Urothelium cell line (cell line): Measurements from ENCODE around the gene RBP7.
"Not testable (repeated sequence)": the region's sequence is repeated elsewhere in the genome, so short reads cannot be mapped to it uniquely, and the experiment has no call there.

Source experiments
- DNase-seq: peaks from one replicate; pipeline ENCODE4 v3.0.0; 2011; ENCODE audit warnings: low spot score, mixed read lengths
- FAIRE-seq: peaks from 2 replicates; lab custom pipeline; 2011; peaks lifted over from hg19 to GRCh38; lab: Jason Lieb, UNC

RBP7 gene

DNA sequence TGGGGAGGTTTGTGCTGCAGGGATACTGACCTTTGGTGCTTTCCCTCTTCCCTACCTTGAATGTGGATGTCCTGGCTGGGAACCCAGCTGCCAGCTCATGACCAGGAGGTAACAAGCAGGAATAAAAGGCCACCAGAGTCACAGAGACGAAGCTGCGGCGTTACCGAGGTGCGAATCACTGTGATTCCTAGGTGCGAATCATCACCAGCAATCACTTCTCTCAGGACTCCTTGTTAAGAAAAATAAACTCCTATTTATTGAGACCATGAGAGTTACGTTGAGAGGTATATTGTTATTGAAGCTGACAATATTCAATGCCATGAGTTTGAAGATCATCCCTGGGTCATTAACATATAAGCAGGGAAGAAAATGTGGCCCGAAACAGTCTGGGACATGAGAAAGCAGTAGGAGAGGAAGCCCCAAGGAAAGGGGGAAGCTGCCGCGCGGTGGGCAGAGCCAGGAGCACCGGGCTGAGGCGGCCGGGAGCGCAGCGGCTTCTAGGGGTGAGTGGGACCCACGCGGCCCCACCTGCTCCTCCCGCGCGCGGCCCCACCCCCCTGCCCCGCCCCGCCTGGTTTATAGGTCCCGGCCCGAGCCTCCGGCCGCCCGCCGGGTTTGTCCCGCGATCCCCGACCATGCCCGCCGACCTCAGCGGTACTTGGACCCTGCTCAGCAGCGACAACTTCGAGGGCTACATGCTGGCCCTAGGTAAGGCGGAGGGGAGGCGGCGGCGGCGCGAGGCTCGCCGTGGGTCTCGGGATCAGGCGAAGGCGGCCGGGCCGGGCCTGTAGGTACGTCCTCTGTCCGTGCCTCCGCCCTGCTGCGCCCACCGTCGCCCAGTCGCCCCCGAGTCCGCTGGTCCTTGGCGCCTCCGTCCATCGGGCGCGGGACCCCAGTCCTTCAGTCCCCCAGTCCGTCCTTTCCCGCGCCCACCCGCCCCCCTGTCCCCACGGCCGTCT is at the start of gene RBP7:
Gene RBP7, plus strand, starts transcription at position 605 of the 959 bp plus-strand sequence. Its CDS starts 31 bp downstream, at position 636.
- DNase-seq = peak; percentile 20

DNA sequence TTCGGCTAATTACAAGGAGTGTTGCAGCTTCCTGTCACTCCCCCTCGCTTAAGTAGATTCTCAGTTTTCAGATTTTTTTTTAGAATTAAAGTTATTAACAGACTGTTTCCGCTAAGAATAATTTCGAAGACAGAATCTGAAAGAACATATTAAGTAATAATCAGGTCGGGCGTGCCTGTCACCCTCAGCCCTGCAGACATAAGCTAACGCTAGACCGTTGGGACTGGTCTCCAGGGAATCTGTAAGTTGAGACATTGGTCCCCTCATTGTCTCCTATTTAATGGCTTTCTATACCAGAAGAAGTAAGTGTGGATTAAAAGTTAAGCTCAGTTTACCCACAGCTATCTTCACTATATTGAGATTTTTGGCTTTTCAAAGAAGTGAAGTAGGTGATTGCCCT is 39.3 kb upstream of the RBP7 start:
- no peak for DNase-seq
- no peak for FAIRE-seq

More for the DNA sequence above, at the start of gene RBP7:
- no peak for FAIRE-seq

DNA sequence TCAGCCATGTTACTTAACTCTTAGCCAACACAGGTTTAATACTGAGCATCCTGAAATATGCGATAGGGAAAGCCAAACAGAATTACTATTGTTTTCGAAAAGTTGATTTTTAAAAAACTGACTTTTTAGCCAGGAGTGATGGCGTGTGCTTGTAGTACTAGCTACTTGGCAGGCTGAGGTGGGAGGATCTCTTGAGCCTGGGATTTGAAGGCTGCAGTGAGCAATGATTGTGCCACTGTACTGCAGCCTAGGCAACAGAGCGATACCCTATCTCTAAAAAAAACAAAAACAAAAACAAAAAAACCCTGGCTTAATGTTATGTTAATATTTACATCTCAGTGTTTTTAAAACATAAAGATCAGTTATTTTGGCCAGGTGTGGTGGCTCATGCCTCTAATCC is 37.0 kb upstream of the RBP7 start:
- DNase-seq (no peak), FAIRE-seq (no peak)

DNA sequence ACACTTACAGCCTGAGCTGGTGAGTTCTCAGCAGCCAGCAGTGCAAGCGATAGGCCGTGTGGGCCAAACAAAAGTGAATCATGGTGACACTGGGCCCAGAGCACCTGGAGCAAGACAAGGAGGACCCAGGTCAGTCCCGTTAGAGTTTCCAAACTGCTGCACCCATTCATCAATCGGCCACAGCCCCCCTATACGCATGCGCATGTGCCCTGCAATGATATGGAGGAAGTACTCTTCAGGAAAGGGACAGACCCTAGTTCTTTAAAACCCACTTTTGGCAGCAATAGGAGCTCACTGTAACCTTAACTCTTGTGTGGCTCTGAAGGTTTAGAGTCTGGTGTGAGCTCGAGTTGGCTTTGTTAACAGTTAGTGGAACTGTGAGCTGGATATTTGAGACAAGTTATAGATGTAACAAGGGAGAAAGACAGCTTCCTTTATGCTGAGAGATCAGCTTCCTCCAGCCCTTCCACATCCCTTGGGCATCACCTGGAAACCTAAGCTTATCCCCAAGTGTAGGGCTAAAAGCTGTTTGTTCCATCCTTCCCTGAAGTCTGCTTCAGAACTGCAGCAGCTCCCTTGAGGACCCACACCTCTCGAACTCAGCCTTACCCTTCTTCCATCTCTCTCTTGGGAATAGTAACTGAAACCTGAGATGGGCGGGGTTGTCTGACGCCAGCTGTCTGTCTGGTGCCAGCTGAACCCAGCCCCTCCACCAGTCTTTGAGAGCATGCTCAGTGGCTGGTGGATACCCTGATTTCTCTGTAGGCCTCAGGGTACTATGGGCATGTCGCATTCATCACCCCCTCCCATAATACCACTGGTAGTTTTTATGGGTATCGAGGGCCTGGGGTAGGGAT is 36.1 kb upstream of the RBP7 start:
- DNase-seq = peak; percentile 56
- FAIRE-seq = no peak

DNA sequence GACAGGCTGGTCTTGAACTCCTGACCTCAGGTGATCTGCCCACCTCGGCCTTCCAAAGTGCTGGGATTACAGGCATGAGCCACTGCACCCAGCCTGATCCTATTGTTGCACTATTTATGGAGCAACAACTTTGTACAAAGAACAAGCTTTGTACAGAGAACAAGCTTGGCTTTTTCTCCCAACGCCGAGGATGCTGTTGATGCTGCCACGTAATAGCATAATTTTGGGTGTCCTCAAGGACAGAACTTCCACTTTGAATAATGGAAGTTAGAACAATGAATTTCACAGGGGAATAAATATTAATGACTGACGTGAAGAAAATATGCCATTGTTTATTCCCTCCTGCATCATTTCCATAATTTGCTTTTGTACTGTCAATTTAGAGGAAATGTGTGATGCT is 12.8 kb upstream of the RBP7 start:
- no peak for FAIRE-seq
- no peak for DNase-seq

DNA sequence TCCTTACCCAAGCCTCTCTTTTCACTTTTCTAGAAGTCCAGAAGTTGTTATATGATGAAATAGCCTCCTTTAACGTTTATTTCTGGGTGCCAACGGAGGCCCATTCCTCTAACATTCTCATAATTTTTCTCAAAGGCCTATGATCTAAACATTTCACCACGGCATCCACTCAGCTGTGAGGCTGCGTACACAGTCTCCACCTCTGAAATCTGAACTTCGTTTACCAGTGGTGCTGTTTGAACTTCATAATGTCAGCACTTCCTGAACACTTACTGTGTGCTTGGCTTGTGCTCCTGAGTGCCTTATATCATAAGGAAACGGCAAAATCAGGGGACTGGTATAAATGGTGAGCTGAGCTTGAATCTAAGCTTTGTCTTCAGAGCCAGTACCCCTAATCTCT is 12.0 kb upstream of the RBP7 start:
- FAIRE-seq (no peak), DNase-seq (no peak)

DNA sequence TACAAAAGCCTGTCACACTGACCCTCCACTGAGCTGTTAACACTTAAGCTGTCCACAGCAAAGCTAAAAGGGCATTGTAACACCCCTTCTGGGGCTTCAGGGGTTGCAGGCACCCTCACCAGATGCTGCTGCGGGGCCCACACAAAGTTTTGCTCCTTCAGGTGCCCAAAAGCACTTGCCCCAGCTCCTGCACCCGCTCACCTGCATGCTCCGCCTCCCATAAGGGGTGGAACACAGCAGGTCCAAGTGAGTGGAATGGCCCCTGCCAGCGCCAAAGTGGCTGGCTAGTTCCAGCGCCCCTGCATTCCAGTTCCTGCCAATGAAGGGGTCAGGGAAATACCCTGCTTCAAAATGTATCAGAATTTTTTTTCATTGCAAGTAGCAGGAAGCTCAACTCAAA is 7.3 kb upstream of the RBP7 start:
- no peak for FAIRE-seq

DNA sequence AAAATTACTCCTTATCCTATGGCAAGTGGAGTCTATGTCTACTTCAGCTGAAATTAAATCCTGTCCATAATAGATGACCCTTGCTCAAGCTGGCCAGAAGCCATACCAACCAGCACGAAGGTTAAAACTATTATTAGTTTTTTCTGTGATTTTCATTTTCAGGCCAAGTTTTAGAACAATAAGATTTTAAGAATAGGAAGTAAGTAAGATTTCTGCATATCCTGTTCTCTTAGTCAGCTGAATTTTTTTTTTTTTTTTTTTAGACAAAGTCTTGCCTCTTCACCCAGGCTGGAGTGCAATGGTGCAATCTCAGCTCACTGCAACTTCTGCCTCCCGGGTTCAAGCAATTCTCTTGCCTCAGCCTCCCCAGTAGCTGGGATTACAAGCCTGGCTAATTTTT is 6.1 kb upstream of the RBP7 start:
- no peak for DNase-seq

More for the DNA sequence above, 7.3 kb upstream of the RBP7 start:
- no peak for DNase-seq

DNA sequence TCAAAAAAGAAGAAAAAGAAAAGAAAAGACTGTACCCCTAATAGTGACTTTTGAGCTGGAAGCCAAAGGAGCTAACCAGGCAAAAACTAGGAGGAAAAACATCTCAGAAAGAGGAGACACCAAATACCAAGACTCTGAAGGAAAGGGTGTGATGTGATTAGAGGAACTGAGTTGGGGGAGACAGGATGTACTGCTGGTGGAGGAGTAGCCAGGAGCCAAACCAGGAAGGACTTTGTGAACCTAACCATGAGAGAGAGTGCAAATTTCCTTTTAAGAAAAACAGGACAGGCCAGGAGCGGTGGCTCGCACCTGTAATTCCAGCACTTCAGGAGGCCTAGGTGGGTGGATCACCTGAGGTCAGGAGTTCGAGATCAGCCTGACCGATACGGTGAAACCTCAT is 4.1 kb upstream of the RBP7 start:
- DNase-seq (no peak), FAIRE-seq (no peak)

More for the DNA sequence above, 6.1 kb upstream of the RBP7 start:
- no peak for FAIRE-seq

DNA sequence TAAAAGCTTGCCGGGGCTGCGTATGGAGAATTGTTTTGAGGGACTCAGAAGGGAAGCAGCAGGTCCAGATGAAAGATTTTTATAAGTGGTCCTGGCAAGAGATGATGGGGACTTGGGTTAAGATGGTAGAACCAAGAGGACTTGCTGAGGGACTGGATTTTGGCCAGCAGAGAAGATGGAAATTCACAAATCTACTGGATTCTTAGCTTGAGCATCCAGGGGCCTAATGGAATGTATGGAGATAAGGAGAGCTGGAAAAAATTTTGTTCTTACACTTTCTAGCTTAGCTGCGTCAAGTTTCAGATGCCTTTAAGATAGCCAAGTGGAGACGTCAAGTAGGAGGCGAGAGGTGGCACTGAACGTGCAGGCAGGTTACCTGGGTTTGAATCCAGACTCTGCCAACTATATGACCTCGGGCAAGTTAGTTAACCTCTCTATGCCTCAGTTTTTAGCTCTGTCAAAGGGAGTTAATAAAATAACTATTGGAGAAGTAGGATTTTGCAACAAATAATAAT is 3.4 kb upstream of the RBP7 start:
- no peak for DNase-seq
- no peak for FAIRE-seq

DNA sequence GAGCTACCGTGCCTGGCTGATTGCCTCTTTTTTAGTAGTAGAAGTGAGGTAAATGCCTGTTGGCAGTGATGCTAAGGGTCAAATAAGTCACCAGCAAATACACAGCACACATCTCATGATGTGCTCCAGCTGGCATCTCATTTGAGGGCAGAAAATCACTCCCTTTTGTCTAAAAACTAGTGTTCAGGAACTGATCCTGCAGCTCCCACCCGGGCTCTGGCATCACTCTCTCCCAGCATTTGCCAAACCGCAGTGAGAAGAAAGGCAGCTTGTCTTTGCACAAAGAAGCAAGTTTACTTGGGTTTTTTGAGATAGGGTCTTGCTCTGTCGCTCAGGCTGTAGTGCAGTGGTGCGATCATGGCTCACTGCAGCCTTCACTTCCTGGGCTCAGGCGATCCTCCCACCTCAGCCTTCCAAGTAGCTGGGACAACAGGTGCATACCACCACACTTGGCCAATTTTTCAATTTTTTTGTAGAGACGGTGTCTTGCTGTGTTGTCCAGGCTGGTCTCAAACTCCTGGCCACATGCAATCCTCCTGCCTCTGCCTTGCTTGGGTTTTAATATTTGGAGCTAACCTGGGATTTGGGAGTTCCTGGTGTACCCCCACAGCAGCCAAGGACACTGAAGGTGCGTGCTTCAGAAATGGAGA is 4.1 kb downstream of the RBP7 start:
- DNase-seq (no peak), FAIRE-seq (no peak)

DNA sequence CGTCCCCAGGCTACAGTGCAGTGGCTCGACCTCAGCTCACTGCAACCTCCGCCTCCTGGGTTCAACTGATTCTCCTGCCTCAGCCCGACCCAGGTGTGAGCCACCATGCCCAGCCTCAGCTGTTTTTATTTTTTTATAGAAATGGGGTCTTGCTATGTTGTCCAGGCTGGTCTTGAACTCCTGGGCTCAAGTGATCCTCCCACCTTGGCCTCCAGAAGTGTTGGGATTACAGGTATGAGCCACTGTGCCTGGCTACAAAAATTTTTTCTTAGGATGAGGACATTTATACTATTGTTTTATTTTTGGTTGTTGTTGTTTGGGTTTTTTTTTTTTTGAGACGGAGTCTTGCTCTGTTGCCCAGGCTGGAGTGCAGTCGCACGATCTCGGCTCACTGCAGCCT is 8.2 kb downstream of the RBP7 start:
- not testable (repeated sequence) for FAIRE-seq, DNase-seq

DNA sequence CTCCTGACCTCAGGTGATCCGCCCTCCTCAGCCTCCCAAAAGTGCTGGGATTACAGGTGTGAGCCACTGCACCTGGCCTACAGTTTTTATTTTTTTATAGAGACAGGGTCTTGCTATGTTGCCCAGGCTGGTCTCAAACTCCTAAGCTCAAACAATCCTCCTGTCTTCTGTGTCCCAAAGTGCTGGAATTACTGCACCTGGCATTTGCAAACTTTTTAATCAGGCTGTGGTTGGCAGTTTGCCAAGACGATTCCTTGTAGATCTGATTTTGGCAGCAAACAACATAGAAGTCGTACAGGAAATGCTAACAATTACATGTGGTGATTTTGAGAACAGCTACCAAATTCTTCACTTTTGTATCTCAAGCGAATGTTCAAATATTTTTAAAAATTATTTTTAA is 10.1 kb downstream of the RBP7 start:
- no peak for FAIRE-seq
- DNase-seq = no peak

DNA sequence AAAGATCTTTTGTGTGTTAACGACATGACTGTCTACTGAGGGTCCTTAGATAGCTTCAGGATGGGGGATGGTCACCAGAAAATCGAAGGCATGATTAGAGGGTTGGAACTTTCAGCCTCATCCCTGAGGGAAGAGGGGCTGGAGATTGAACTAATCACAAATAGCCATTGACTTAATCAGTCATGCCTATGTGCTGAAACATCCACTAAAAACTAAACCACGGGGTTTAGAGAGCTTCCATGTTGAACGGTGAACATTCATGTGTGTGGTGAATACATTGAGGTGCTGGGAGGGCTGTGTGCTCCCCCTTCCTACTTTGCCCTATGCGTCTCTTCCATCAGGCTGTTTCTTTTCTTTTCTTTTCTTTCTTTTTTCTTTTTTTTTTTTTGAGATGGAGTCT is 17.0 kb downstream of the RBP7 start:
- no peak for DNase-seq

DNA sequence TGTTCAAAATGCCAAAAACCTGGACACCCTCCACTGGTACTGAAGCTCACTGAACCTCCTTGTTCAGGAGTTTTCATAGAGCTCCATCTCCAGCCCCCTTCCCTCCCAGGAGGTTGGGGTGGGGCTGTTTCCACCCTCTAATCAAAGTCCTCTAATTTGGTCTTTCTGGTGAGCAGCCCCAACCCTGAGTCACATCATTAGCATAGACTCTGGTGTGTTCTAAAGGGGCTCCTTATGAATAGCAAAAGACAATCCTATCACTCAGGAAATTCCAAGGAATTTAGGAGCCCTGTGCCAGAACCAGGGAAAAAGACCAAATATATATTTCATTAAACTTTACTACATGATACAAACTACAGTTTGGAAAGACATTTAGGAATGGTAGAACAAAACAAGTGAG is 22.5 kb downstream of the RBP7 start:
- DNase-seq (no peak), FAIRE-seq (no peak)

More for the DNA sequence above, 17.0 kb downstream of the RBP7 start:
- no peak for FAIRE-seq

DNA sequence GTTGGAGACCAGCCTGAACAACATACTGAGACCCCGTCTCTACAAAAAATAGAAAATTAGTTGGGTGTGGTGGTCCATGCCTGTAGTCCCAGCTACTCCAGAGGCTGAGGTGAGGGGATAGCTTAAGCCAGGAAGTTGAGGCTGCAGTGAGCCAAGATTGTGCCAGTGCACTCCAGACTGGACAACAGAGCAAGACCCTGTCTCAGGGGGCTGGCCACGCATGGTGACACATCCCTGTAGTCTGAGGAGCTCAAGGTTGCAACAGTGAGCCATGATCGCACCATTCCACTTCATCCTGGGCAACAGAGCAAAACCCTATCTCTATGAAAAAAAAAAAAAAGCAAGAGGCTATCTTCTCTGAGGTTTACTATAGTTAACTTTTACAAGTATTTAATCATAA is 23.1 kb downstream of the RBP7 start:
- DNase-seq (no peak), FAIRE-seq (no peak)

DNA sequence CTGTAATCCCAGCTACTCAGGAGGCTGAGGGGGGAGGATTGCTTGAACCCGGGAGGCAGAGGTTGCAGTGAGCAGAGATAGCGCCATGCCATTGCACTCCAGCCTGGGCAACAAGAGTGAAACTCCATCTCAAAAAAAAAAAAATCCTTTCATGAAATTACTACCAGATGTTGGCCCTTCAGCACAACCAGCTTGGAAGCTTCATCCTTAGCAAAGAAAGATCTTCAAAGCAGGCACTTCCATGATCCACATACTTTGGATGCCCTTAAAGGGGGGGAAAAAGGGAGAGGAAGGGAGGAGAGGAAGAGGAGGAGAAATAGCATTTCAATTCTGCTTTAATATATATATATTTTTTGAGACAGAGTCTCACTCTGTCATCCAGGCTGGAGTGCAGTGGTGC is 23.6 kb downstream of the RBP7 start:
- not testable (repeated sequence) for FAIRE-seq, DNase-seq

DNA sequence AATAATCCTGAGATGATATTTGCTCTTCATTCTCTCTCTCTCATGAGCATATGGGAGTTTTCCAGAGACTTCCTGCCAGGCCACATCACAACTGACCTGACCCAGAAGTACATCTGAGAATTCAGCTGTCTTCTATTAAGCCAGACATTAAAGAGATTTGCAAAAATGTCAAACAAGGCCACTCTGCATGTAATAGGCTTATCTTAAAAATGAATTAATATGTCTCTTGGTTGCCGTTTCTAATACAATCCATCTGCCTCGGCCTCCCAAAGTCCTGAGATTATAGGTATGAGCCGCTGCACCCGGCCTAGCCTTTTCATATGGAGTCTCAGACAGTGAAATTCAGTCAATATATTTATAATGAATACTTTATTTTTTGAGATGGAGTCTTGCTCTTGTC is 25.0 kb downstream of the RBP7 start:
- FAIRE-seq, DNase-seq: not testable (repeated sequence)

DNA sequence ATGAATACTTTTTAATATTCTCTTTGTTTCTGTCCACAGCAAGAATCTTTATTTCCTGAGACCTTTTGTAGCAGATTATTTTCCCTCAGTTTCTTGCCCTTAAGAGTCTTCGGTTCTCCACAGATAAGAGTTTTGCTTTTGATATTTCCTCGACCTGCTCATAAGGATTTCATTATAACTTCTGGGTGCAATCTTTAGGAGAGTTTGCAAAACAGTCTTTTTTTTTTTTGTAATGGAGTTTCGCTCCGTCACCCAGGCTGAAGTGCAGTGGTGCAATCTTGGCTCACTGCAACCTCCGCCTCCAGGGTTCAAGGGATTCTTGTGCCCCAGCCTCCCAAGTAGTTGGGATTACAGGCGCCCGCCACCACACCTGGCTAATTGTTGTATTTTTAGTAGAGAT is 25.6 kb downstream of the RBP7 start:
- FAIRE-seq (no peak), DNase-seq (no peak)

DNA sequence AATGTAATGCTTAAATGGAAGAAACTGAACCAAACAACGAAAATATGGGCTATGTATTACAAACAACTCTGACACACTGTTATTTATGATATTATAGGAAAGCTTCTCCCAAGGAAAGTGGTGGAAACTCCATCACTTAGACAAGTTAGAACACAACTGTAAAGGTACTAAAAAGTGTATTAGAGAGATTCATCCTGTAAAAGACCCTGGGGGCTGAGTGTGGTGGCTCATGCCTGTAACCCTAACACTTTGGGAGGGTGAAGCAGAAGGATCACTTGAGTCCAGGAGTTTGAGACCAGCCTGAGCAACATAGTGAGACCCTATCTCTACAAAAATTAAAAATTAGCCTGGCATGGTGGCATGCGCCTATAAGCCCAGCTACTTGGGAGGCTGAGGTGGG is 28.3 kb downstream of the RBP7 start:
- no peak for FAIRE-seq
- no peak for DNase-seq

DNA sequence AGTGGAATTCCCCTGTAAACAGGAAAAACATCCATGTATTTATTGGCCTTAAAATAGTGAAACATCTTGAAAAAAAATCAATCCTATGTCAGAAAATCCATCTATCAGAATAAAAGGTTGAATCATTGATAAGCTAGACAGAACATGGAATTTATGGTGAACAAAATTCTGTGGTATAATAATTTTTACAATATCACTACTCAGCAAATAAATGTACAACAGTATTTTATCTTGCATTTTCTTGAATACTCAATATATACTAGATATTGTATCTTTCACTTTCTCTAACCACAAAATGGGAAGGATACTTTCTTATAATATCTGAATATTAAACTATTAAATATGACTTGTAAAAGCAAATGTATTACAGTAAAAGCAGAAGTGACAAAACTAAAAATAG is 30.0 kb downstream of the RBP7 start:
- FAIRE-seq (no peak), DNase-seq (no peak)
